Neuronal stem cell (in vitro differentiated cells): ENCODE data around the gene GMDS.

ENCODE experiments used
- DNase-seq: peaks from one replicate; pipeline ENCODE4 v3.0.0-alpha.2; 2013; ENCODE audit warnings: low spot score
- H2AFZ ChIP-seq: one replicate; pipeline ENCODE4 v1.6.1; 2013; ENCODE audit warnings: mild to moderate bottlenecking, low read length, inconsistent platforms
- H2AK5ac ChIP-seq: 2 replicates; pipeline ENCODE4 v1.6.1; 2013; ENCODE audit warnings: low read depth, mild to moderate bottlenecking, inconsistent platforms, low read length, moderate library complexity, mixed read lengths
- H2BK120ac ChIP-seq: 2 replicates; pipeline ENCODE4 v1.6.1; 2013; ENCODE audit warnings: low read depth, mild to moderate bottlenecking, inconsistent platforms, low read length, moderate library complexity, mixed read lengths
- H2BK12ac ChIP-seq: one replicate; pipeline ENCODE4 v1.6.1; 2013; ENCODE audit warnings: low read length, inconsistent platforms
- H2BK15ac ChIP-seq: 2 replicates; pipeline ENCODE4 v1.6.1; 2013; ENCODE audit warnings: mild to moderate bottlenecking, low read length, inconsistent platforms, mixed read lengths
- H2BK5ac ChIP-seq: one replicate; pipeline ENCODE4 v1.6.1; 2013; ENCODE audit warnings: inconsistent platforms, mild to moderate bottlenecking, low read length, moderate library complexity
- H3K14ac ChIP-seq: one replicate; pipeline ENCODE4 v1.6.1; 2013; ENCODE audit warnings: low read length, inconsistent platforms
- H3K18ac ChIP-seq: 2 replicates; pipeline ENCODE4 v1.6.1; 2013; ENCODE audit warnings: low read length, inconsistent platforms
- H3K23ac ChIP-seq: 2 replicates; pipeline ENCODE4 v1.6.1; 2013; ENCODE audit warnings: low read depth, mild to moderate bottlenecking, mixed read lengths, low read length, inconsistent platforms; ENCODE audit not compliant: poor library complexity
- H3K27ac ChIP-seq: replicated peaks from 3 replicates; pipeline ENCODE4 v1.5.1; 2013; ENCODE audit warnings: low read length, inconsistent platforms
- H3K27me3 ChIP-seq, 3 experiments: 2 replicates each; pipeline ENCODE4 v1.6.1; 2013; ENCODE audit warnings: low read length in 3 of 3, mild to moderate bottlenecking in 2 of 3, inconsistent platforms in 1 of 3, low read depth in 1 of 3, mixed read lengths in 1 of 3, moderate library complexity in 1 of 3; ENCODE audit not compliant: control insufficient read depth in 3 of 3, insufficient read depth in 3 of 3
- H3K36me3 ChIP-seq, 2 donors: replicated peaks in 1 of 2; 2 replicates each; pipeline ENCODE4 v1.6.1; 2013; ENCODE audit warnings: low read length in 2 of 2; ENCODE audit not compliant: control insufficient read depth in 2 of 2, insufficient read depth in 2 of 2
- H3K4ac ChIP-seq: 2 replicates; pipeline ENCODE4 v1.6.1; 2013; ENCODE audit warnings: inconsistent platforms, mild to moderate bottlenecking, low read length, moderate library complexity
- H3K4me1 ChIP-seq, 2 donors: 1 replicate in 1 of 2; 2 replicates in 1 of 2; pipeline ENCODE4 v1.6.1; 2013; ENCODE audit warnings: low read length in 2 of 2, low read depth in 1 of 2; ENCODE audit not compliant: control insufficient read depth in 2 of 2, insufficient read depth in 1 of 2
- H3K4me2 ChIP-seq: one replicate; pipeline ENCODE4 v1.6.1; 2013; ENCODE audit warnings: mild to moderate bottlenecking, low read length, inconsistent platforms; ENCODE audit not compliant: insufficient read depth, poor library complexity, severe bottlenecking
- H3K4me3 ChIP-seq, 2 donors: 2 replicates each; pipeline ENCODE4 v1.5.1; 2013; ENCODE audit warnings: low read length in 2 of 2, mild to moderate bottlenecking in 2 of 2, inconsistent platforms in 1 of 2, moderate library complexity in 1 of 2
- H3K79me1 ChIP-seq: one replicate; pipeline ENCODE4 v1.6.1; 2013; ENCODE audit warnings: low read depth, mild to moderate bottlenecking, inconsistent platforms, low read length, moderate library complexity
- H3K9ac ChIP-seq: one replicate; pipeline ENCODE4 v1.6.1; 2013; ENCODE audit warnings: mild to moderate bottlenecking, low read depth, low read length, inconsistent platforms; ENCODE audit not compliant: poor library complexity
- H3K9me3 ChIP-seq, 2 donors: replicated peaks in 1 of 2; 2 replicates each; pipeline versions ENCODE3 to v1.6.1; 2013; ENCODE audit warnings: low read length in 2 of 2, mild to moderate bottlenecking in 2 of 2, inconsistent platforms in 1 of 2, low read depth in 1 of 2, mixed read lengths in 1 of 2, moderate library complexity in 1 of 2; ENCODE audit not compliant: control insufficient read depth in 2 of 2, insufficient read depth in 1 of 2
- H4K8ac ChIP-seq: one replicate; pipeline ENCODE4 v1.6.1; 2013; ENCODE audit warnings: low read depth, mild to moderate bottlenecking, inconsistent platforms, low read length, moderate library complexity
- H4K91ac ChIP-seq: one replicate; pipeline ENCODE4 v1.6.1; 2013; ENCODE audit warnings: low read length, low read depth, mild to moderate bottlenecking, inconsistent platforms; ENCODE audit not compliant: poor library complexity
- WGBS, 2 donors: extraction: QIAGEN DNeasy Blood & Tissue Kit; methylation state at CpG; one replicate each; pipeline ENCODE4 v1.1.7; 2013; ENCODE audit warnings: missing lambda C conversion rate in 2 of 2, mixed read lengths in 1 of 2; ENCODE audit not compliant: insufficient read length in 2 of 2, insufficient replicate concordance in 1 of 2; ENCODE audit errors: extremely low coverage in 2 of 2; 5-methylcytosine and 5-hydroxymethylcytosine counted together

Gene GMDS

GRCh38 chr6:1815827-1816452 is 429.5 kb downstream of the GMDS start:
- Histone ChIP-seq H3K18ac (peak overlapping the region; percentile 38), H2AK5ac (no peak overlapping the region), H2BK120ac (no peak overlapping the region), H3K14ac (no peak overlapping the region), H4K91ac (no peak overlapping the region), H2AFZ (no peak overlapping the region), H2BK5ac (no peak overlapping the region), H3K9ac (no peak overlapping the region), H3K79me1 (no peaks in the 10 kb centered on the region), H3K36me3 (no peaks in the 10 kb centered on the region), H3K4me1 (peaks cover 2% of the 10 kb centered on the region in 2 donors), H3K4ac (no peak overlapping the region), H2BK12ac (no peak overlapping the region), H3K4me2 (no peak overlapping the region), H2BK15ac (no peak overlapping the region), H3K23ac (no peak overlapping the region), H3K27ac (no peak overlapping the region), H3K9me3 (no peaks in the 10 kb centered on the region), H3K4me3 (no peak overlapping the region), H4K8ac (no peak overlapping the region), H3K27me3 (no peaks in the 10 kb centered on the region)
- WGBS, 2 donors, result no CpG with 5 or more reads among the region's 8 CpGs
- no peak for DNase-seq

GRCh38 chr6:1814279-1814678 is 431.1 kb downstream of the GMDS start:
- no peak overlapping the region for H3K27ac ChIP-seq
- no peak overlapping the region for H2BK120ac ChIP-seq
- WGBS, 2 donors, result no CpG with 5 or more reads among the region's 4 CpGs
- H3K36me3 ChIP-seq, result no peaks in the 10 kb centered on the region
- H2BK12ac ChIP-seq, result no peak overlapping the region
- no peaks in the 10 kb centered on the region for H3K79me1 ChIP-seq
- H3K4me3 ChIP-seq, result no peak overlapping the region
- H2AFZ ChIP-seq, result no peak overlapping the region
- no peak overlapping the region for H4K8ac ChIP-seq
- no peak overlapping the region for H3K4ac ChIP-seq
- H2AK5ac ChIP-seq, result no peak overlapping the region
- no peak overlapping the region for H3K18ac ChIP-seq
- no peak overlapping the region for H3K14ac ChIP-seq
- H4K91ac ChIP-seq, result no peak overlapping the region
- no peak for DNase-seq
- H3K4me2 ChIP-seq, result no peak overlapping the region
- no peak overlapping the region for H2BK15ac ChIP-seq
- no peaks in the 10 kb centered on the region for H3K27me3 ChIP-seq
- no peak overlapping the region for H3K23ac ChIP-seq
- H3K4me1 ChIP-seq, result peaks cover 0 to 5% of the 10 kb centered on the region in 2 donors
- H2BK5ac ChIP-seq, result no peak overlapping the region
- H3K9me3 ChIP-seq, result no peaks in the 10 kb centered on the region
- no peak overlapping the region for H3K9ac ChIP-seq

DNA sequence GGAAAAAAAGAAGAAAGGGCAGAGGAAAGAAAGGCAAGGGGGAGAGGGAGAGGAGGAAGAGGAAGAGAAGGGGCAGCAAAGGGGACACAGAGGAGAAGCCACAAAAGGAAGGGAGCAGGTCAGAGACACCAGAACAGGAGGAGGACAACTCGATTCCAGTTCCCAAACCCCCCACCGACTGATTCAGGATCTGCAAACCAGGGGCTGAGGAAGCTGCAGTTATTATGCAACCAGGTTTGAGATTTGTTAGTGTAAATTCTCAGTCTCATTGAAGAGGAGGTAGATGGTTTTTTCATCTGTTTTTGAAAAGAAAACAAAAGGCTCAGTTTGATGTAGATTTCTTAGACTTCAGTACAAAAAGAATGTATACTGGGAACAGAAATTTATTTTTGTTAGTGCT is 432.9 kb downstream of the GMDS start:
- H3K4ac ChIP-seq, result no peak overlapping the region
- no peak overlapping the region for H2BK15ac ChIP-seq
- peak overlapping the region; percentile 19 for H3K18ac ChIP-seq
- no peak overlapping the region for H2AFZ ChIP-seq
- no CpG with 5 or more reads among the region's 2 CpGs for WGBS, 2 donors
- H3K27ac ChIP-seq, result no peak overlapping the region
- no peaks in the 10 kb centered on the region for H3K9me3 ChIP-seq
- no peak overlapping the region for H3K4me3 ChIP-seq
- H3K23ac ChIP-seq, result no peak overlapping the region
- no peaks in the 10 kb centered on the region for H3K36me3 ChIP-seq
- no peak for DNase-seq
- no peak overlapping the region for H2BK5ac ChIP-seq
- no peaks in the 10 kb centered on the region for H3K79me1 ChIP-seq
- no peak overlapping the region for H3K14ac ChIP-seq
- H3K4me2 ChIP-seq, result no peak overlapping the region
- H4K91ac ChIP-seq, result no peak overlapping the region
- H2AK5ac ChIP-seq, result no peak overlapping the region
- H3K4me1 ChIP-seq, result peaks cover 0 to 5% of the 10 kb centered on the region in 2 donors
- H2BK12ac ChIP-seq, result no peak overlapping the region
- H3K27me3 ChIP-seq, result no peaks in the 10 kb centered on the region
- no peak overlapping the region for H4K8ac ChIP-seq
- no peak overlapping the region for H2BK120ac ChIP-seq
- H3K9ac ChIP-seq, result no peak overlapping the region

DNA sequence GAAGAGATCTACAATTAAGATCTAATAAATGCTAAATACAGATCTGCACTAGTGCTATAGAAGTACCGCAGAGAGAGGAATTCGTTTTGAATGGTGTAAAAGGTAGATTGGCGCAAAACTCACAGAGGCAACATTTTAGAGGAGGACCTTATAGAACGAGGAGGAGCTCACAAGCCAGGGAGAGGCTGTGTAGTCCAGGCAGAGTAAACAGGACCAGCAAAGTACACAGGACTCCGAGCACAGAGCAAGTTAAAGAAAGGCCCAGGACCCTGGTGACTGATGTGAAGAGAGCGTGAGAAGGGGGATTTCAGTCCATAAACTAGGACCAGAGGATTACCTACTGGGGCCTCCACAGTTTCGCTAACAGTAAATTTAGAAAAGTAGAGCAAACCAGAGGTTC is 433.4 kb downstream of the GMDS start:
- no peaks in the 10 kb centered on the region for H3K27me3 ChIP-seq
- H3K4me2 ChIP-seq, result no peak overlapping the region
- H3K9ac ChIP-seq, result no peak overlapping the region
- peaks cover 0 to 5% of the 10 kb centered on the region in 2 donors for H3K4me1 ChIP-seq
- no peak overlapping the region for H2BK15ac ChIP-seq
- no peak overlapping the region for H2AFZ ChIP-seq
- H3K4me3 ChIP-seq, result no peak overlapping the region
- no peak overlapping the region for H3K18ac ChIP-seq
- H3K14ac ChIP-seq, result no peak overlapping the region
- no peak overlapping the region for H4K8ac ChIP-seq
- H3K4ac ChIP-seq, result no peak overlapping the region
- no peak overlapping the region for H3K23ac ChIP-seq
- H2BK120ac ChIP-seq, result no peak overlapping the region
- no peak overlapping the region for H2BK12ac ChIP-seq
- no peaks in the 10 kb centered on the region for H3K79me1 ChIP-seq
- H2BK5ac ChIP-seq, result no peak overlapping the region
- H3K9me3 ChIP-seq, result no peaks in the 10 kb centered on the region
- no peak overlapping the region for H2AK5ac ChIP-seq
- WGBS, 2 donors, result no CpG with 5 or more reads among the region's 7 CpGs
- no peak overlapping the region for H4K91ac ChIP-seq
- no peaks in the 10 kb centered on the region for H3K36me3 ChIP-seq
- no peak overlapping the region for H3K27ac ChIP-seq
- DNase-seq, result no peak
